ENCODE results near the gene JAM3.

Gene JAM3

GRCh38 chr11:134040386-134041302 lies 28.2 kb upstream of the JAM3 start:
- TF ChIP-seq CTCF (conservative IDR thresholded peaks at IDR 0.05; ENCODE audit: low read depth, low read length) = no peak
- H3K4me3 ChIP-seq (ENCODE audit: low read length) = no peak overlapping the region
- DNase-seq (ENCODE audit: low read depth) = no peak

GRCh38 chr11:134041349-134041748 lies 27.5 kb upstream of the JAM3 start:
- no peak for DNase-seq (ENCODE audit: low read depth)
- H3K4me3 ChIP-seq (ENCODE audit: low read length) = no peak overlapping the region
- TF ChIP-seq CTCF (conservative IDR thresholded peaks at IDR 0.05; ENCODE audit: low read depth, low read length) = no peak

GRCh38 chr11:134041791-134042696 lies 26.8 kb upstream of the JAM3 start:
- no peak overlapping the region for H3K4me3 ChIP-seq (ENCODE audit: low read length)
- no peak for DNase-seq (ENCODE audit: low read depth)

GRCh38 chr11:134043821-134044420 lies 25.0 kb upstream of the JAM3 start:
- DNase-seq (ENCODE audit: low read depth) = no peak
- H3K4me3 ChIP-seq (ENCODE audit: low read length) = no peak overlapping the region
- no peak for TF ChIP-seq CTCF (conservative IDR thresholded peaks at IDR 0.05; ENCODE audit: low read depth, low read length)

More at GRCh38 chr11:134041791-134042696, 26.8 kb upstream of the JAM3 start:
- no peak for TF ChIP-seq CTCF (conservative IDR thresholded peaks at IDR 0.05; ENCODE audit: low read depth, low read length)

- H3K4me3 ChIP-seq (ENCODE audit: low read length) = no peak overlapping the region
- no peak for TF ChIP-seq CTCF (conservative IDR thresholded peaks at IDR 0.05; ENCODE audit: low read depth, low read length)
- no peak for DNase-seq (ENCODE audit: low read depth)
Measured at GRCh38 chr11:134044514-134045284, 24.2 kb upstream of the JAM3 start.

Data from retinal pigment epithelial cell (primary cell).